GM12878 (cell line): ENCODE data around the gene HAPSTR1. TPM values are rescaled to one million over a fixed set of nuclear protein-coding genes. Genes with fewer than 3 reads are reported as not detected.

ENCODE experiments used
- ATAC-seq: fragments of 200-7000 bp; cut with Tn5 transposase; 3 replicates; pipeline ENCODE4 v1.9.1; 2020; ENCODE audit warnings: mild to moderate bottlenecking, moderate library complexity
- BruUV-seq: library from RNA; stranded (reverse); fragments of 400-500 nt; replicated peaks from 2 replicates; lab custom pipeline; 2021; lab: Mats Ljungman, UMichigan
- CTCF ChIA-PET: fragments of 300-600 bp; sonication (Branson Sonifier 250); formaldehyde crosslinking; extraction: SDS; loops from one replicate; lab custom pipeline; 2021; ENCODE audit warnings: inconsistent platforms; lab: Yijun Ruan, JAX
- POLR2A ChIA-PET: fragments of 350-600 bp; formaldehyde crosslinking; extraction: SDS; loops from one replicate; lab custom pipeline; 2021; ENCODE audit warnings: inconsistent platforms; lab: Charles Lee
- RAD21 ChIA-PET: fragments of 300-600 bp; sonication (Branson Sonifier 250); formaldehyde crosslinking; loops from one replicate; lab custom pipeline; 2023; ENCODE audit warnings: antibody characterized with exemption; ENCODE audit not compliant: unreplicated experiment; lab: Charles Lee
- SMC1A ChIA-PET: fragments of 300-600 bp; sonication (Branson Sonifier 250); formaldehyde crosslinking; loops from one replicate; lab custom pipeline; 2023; ENCODE audit not compliant: unreplicated experiment, uncharacterized antibody; lab: Charles Lee
- DNase-seq: peaks from one replicate; pipeline ENCODE4 v3.0.0-alpha.2; 2011; ENCODE audit warnings: low read depth, low spot score
- FAIRE-seq: peaks from 3 replicates; lab custom pipeline; 2011; peaks lifted over from hg19 to GRCh38; lab: Jason Lieb, UNC
- H2AFZ ChIP-seq: 2 replicates; pipeline ENCODE4 v1.6.0; 2011; ENCODE audit warnings: low read depth, low read length, control low read depth; ENCODE audit not compliant: control insufficient read depth
- H3K27ac ChIP-seq: 2 replicates; pipeline ENCODE4 v1.5.1; 2011; ENCODE audit warnings: control low read depth; ENCODE audit not compliant: control insufficient read depth, insufficient read depth
- H3K27me3 ChIP-seq, 2 experiments: replicated peaks in 1 of 2; 2 replicates each; pipeline versions ENCODE4 v1.6.0 to v1.6.1; 2011; ENCODE audit warnings: low read length in 1 of 2; ENCODE audit not compliant: control insufficient read depth in 2 of 2, insufficient read depth in 2 of 2
- H3K36me3 ChIP-seq, 2 experiments: 2 replicates each; pipeline ENCODE4 v1.5.1; 2011; ENCODE audit warnings: low read length in 1 of 2; ENCODE audit not compliant: control insufficient read depth in 2 of 2, insufficient read depth in 2 of 2
- H3K4me1 ChIP-seq: 2 replicates; pipeline ENCODE4 v1.6.1; 2011; ENCODE audit warnings: mild to moderate bottlenecking, low read length, moderate library complexity, mixed read lengths; ENCODE audit not compliant: control insufficient read depth, insufficient read depth
- H3K4me2 ChIP-seq: 2 replicates; pipeline ENCODE4 v1.6.0; 2011; ENCODE audit warnings: control low read depth; ENCODE audit not compliant: control insufficient read depth, insufficient read depth
- H3K4me3 ChIP-seq: fragments of 200-600 bp; sonication (generic); 2 replicates; pipeline ENCODE4 v1.5.1; 2016
- H3K79me2 ChIP-seq: 2 replicates; pipeline ENCODE4 v1.6.0; 2011; ENCODE audit warnings: low read length; ENCODE audit not compliant: control insufficient read depth, insufficient read depth
- H3K9ac ChIP-seq: 2 replicates; pipeline ENCODE4 v1.8.0; 2011; ENCODE audit warnings: low read length, control low read depth, mixed read lengths; ENCODE audit not compliant: control insufficient read depth, insufficient read depth
- H3K9me3 ChIP-seq: replicated peaks from 3 replicates; pipeline ENCODE4 v1.5.1; 2011; ENCODE audit warnings: mild to moderate bottlenecking, low read length; ENCODE audit not compliant: control insufficient read depth, insufficient read depth
- H4K20me1 ChIP-seq: 2 replicates; pipeline ENCODE4 v1.6.0; 2011; ENCODE audit not compliant: control insufficient read depth, insufficient read depth
- NFYB ChIP-seq: IDR thresholded peaks from 2 replicates; pipeline ENCODE4 v1.6.1; 2011; ENCODE audit warnings: low read depth, mild to moderate bottlenecking, low read length, improper control_type of control experiment, moderate library complexity; ENCODE audit not compliant: insufficient read depth
- POLR2A ChIP-seq: IDR thresholded peaks from 2 replicates; pipeline ENCODE4 v1.6.1; 2011; ENCODE audit warnings: low read depth, mild to moderate bottlenecking, low read length
- POLR2AphosphoS5 ChIP-seq: IDR thresholded peaks from 2 replicates; pipeline ENCODE4 v1.6.1; 2011; ENCODE audit warnings: mild to moderate bottlenecking, low read length, inconsistent platforms
- ZBTB11 ChIP-seq: fragments of 450-650 bp; formaldehyde crosslinking; IDR thresholded peaks from 2 replicates; pipeline ENCODE4 v1.5.0; 2022; ENCODE audit warnings: mild to moderate bottlenecking, missing genetic modification characterization
- WGBS: methylation state at CpG from one replicate; pipeline ENCODE4 v1.1.6; 2016; ENCODE audit warnings: low lambda C conversion rate; ENCODE audit not compliant: insufficient replicate concordance, insufficient coverage; ENCODE audit errors: missing lambda C conversion rate; 5-methylcytosine and 5-hydroxymethylcytosine counted together
- in situ Hi-C: fragments of 300-500 bp; cut with MboI; formaldehyde crosslinking; loops from 9 replicates; pipeline ENCODE4 v1.14.3; 2018; ENCODE audit warnings: mixed read lengths
- intact Hi-C: fragments of 100-400 bp; cut with micrococcal nuclease; formaldehyde crosslinking; loops from one replicate; pipeline ENCODE4 v1.14.2; 2022; ENCODE audit not compliant: unreplicated experiment
- polyA plus RNA-seq, 11 experiments: library from polyadenylated mRNA; depleted of rRNA in 4 of 11; unstranded in 6 of 11; stranded (reverse) in 5 of 11; fragments of >200 nt; fragmentation: Nextera tagmentation in 4 of 11; fragmentation: Illumina TruSeq in 1 of 11; extraction: Ambion mirVana in 4 of 11; extraction: Trizol in 1 of 11; gene quantifications; 1 replicate in 1 of 11; 2 replicates in 10 of 11; pipeline versions ENCODE4 v1.2.1 to v1.2.3, GENCODE V29; 2011 to 2016; ENCODE audit warnings: inconsistent platforms in 2 of 11, missing spikeins in 2 of 11, low read depth in 1 of 11
- total RNA-seq, 4 experiments: library from RNA; depleted of rRNA in 3 of 4; stranded (reverse); fragments of >200 nt in 3 of 4; fragmentation: Illumina TruSeq in 1 of 4; extraction: Trizol in 1 of 4; gene quantifications; 2 replicates each; pipeline versions ENCODE4 v1.2.1 to v1.2.3, GENCODE V29; 2013 to 2021
- TF ChIP-seq, protein P1 (sequence below): IDR thresholded peaks from 2 replicates; pipeline ENCODE4 v1.6.1; 2012; ENCODE audit warnings: low read length, inconsistent platforms

The HAPSTR1 gene
- total and polyA plus RNA-seq, 10 of the 15 experiments (the other 5 are each of a cell fraction or from before 2014, with no cell fraction given) = 8.7 to 52.5 (median 23.1) TPM

GRCh38 chr16:9094011-9094846, 2.8 kb downstream of the HAPSTR1 start:
- RAD21 ChIA-PET = interaction anchor here (0.6 to 3.0 kb wide), 4 partner anchors 8 to 225 kb away, joined by 3 to 11 read pairs (median 4); partner anchors contain the start of gene CARHSP1
- peak; percentile 29; the same call in 1 of the 2 replicates for TF ChIP-seq POLR2AphosphoS5
- TF ChIP-seq ZBTB11 (CRISPR knock-in tag) = no peak
- TF ChIP-seq, protein P1, sequence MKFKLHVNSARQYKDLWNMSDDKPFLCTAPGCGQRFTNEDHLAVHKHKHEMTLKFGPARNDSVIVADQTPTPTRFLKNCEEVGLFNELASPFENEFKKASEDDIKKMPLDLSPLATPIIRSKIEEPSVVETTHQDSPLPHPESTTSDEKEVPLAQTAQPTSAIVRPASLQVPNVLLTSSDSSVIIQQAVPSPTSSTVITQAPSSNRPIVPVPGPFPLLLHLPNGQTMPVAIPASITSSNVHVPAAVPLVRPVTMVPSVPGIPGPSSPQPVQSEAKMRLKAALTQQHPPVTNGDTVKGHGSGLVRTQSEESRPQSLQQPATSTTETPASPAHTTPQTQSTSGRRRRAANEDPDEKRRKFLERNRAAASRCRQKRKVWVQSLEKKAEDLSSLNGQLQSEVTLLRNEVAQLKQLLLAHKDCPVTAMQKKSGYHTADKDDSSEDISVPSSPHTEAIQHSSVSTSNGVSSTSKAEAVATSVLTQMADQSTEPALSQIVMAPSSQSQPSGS = 0 out of 2 replicates have a peak, but pooled peaks have one; percentile 33
- TF ChIP-seq POLR2A = peak; percentile 27; the same call in 1 of the 2 replicates
- TF ChIP-seq NFYB = 0 out of 2 replicates have a peak, but pooled peaks have one; percentile 34
- TF ChIP-seq, all 136 proteins: peak for 4
- ATAC-seq (no peak), DNase-seq (no peak), FAIRE-seq (no peak)
- peak overlapping the region; percentile 94 for H3K9ac ChIP-seq
- H3K79me2 ChIP-seq = peaks cover 86% of the 10 kb centered on the region
- H3K9me3 ChIP-seq = no peaks in the 10 kb centered on the region
- H3K4me1 ChIP-seq = peaks cover 12% of the 10 kb centered on the region
- H4K20me1 ChIP-seq = peaks cover 12% of the 10 kb centered on the region
- in situ Hi-C loops = no loop called here
- intact Hi-C loops = loop anchor here (5.0 kb wide), 2 partner anchors 132 to 297 kb away; partner anchors contain the start of genes PMM2, TMEM186 and USP7
- H3K27me3 ChIP-seq = no peaks in the 10 kb centered on the region
- ChIA-PET CTCF (interaction anchor here (1.2 kb wide), 1 partner anchor 45 kb away, joined by 4 read pairs; no protein-coding TSS in a partner anchor), POLR2A (interaction anchor here (1.4 kb wide), 1 partner anchor 28 kb away, joined by 3 read pairs; no protein-coding TSS in a partner anchor), SMC1A (interaction anchor here (1.3 kb wide), 1 partner anchor 40 kb away, joined by 5 read pairs; no protein-coding TSS in a partner anchor)
- H3K4me2 ChIP-seq = peak overlapping the region; percentile 91
- no peak overlapping the region; the same call in 1 of the 2 replicates for H3K27ac ChIP-seq
- H3K36me3 ChIP-seq = peaks cover 0 to 3% of the 10 kb centered on the region in 2 experiments; a peak in 1 of 4 replicates
- BruUV-seq = no TSS peak
- H2AFZ ChIP-seq = no peak overlapping the region
- H3K4me3 ChIP-seq = peak overlapping the region; percentile 81
- 7% methylated on average over 8 of the region's 8 CpGs for WGBS
